CD4-positive, alpha-beta T cell treated with Interleukin-17A for 1 hour (primary cell): ENCODE data around the gene TRIO.
"Not testable (repeated sequence)": the region's sequence is repeated elsewhere in the genome, so short reads cannot be mapped to it uniquely, and the experiment has no call there.

ENCODE experiments used
- DNase-seq: peaks from one replicate; pipeline ENCODE4 v3.0.0-alpha.2; 2020

Gene TRIO

GRCh38 chr5:14189680-14190079 lies 46.5 kb downstream of the TRIO start:
- no peak for DNase-seq

GRCh38 chr5:14190194-14191164 lies 47.3 kb downstream of the TRIO start:
- DNase-seq = no peak

GRCh38 chr5:14191325-14191724 lies 48.2 kb downstream of the TRIO start:
- no peak for DNase-seq

- no peak for DNase-seq
Observed at GRCh38 chr5:14193496-14193895, 50.4 kb downstream of the TRIO start.

- no peak for DNase-seq
Observed at GRCh38 chr5:14195588-14195987, 52.4 kb downstream of the TRIO start.

- no peak for DNase-seq
Observed at GRCh38 chr5:14197056-14197455, 53.9 kb downstream of the TRIO start.

GRCh38 chr5:14199902-14200301 lies 56.8 kb downstream of the TRIO start:
- no peak for DNase-seq

GRCh38 chr5:14200312-14200990 lies 57.3 kb downstream of the TRIO start:
- DNase-seq = no peak

GRCh38 chr5:14201325-14202045 lies 58.3 kb downstream of the TRIO start:
- DNase-seq = no peak

GRCh38 chr5:14202462-14202861 lies 59.3 kb downstream of the TRIO start:
- DNase-seq = no peak

GRCh38 chr5:14204011-14204670 lies 61.0 kb downstream of the TRIO start:
- DNase-seq = no peak

- no peak for DNase-seq
Observed at GRCh38 chr5:14204785-14205321, 61.7 kb downstream of the TRIO start.

GRCh38 chr5:14206028-14206725 lies 63.0 kb downstream of the TRIO start:
- DNase-seq = no peak

GRCh38 chr5:14207428-14207827 lies 64.3 kb downstream of the TRIO start:
- DNase-seq = not testable (repeated sequence)

GRCh38 chr5:14208071-14209021 lies 65.2 kb downstream of the TRIO start:
- no peak for DNase-seq

- DNase-seq = no peak
Observed at GRCh38 chr5:14209222-14209822, 66.2 kb downstream of the TRIO start.

- DNase-seq = no peak
Observed at GRCh38 chr5:14209836-14210235, 66.7 kb downstream of the TRIO start.

GRCh38 chr5:14210729-14211128 lies 67.6 kb downstream of the TRIO start:
- DNase-seq = no peak

GRCh38 chr5:14211818-14212803 lies 69.0 kb downstream of the TRIO start:
- no peak for DNase-seq
